ENCODE results near the gene SCLT1. TPM values are rescaled to one million over a fixed set of nuclear protein-coding genes. Genes with fewer than 3 reads are reported as not detected.

Gene SCLT1
- total RNA-seq, 1 experiment from 2014 or later = 15.7 TPM

GRCh38 chr4:128841402-128841801 is 251.9 kb downstream of the SCLT1 start:
- DNase-seq (ENCODE audit: low spot score) = no peak

- no peak for DNase-seq (ENCODE audit: low spot score)
Measured at GRCh38 chr4:128840711-128841318, 252.5 kb downstream of the SCLT1 start.

GRCh38 chr4:128837679-128838078 is 255.7 kb downstream of the SCLT1 start:
- DNase-seq (ENCODE audit: low spot score) = no peak

GRCh38 chr4:128837198-128837597 is 256.1 kb downstream of the SCLT1 start:
- no peak for DNase-seq (ENCODE audit: low spot score)

GRCh38 chr4:128835498-128836222 is 257.7 kb downstream of the SCLT1 start:
- DNase-seq (ENCODE audit: low spot score) = no peak

Other genes starting within 250 kb of the SCLT1 start
- gene C4orf33, start 2.6 kb upstream of the SCLT1 start, total RNA-seq (2014; rRNA removed; shearing (Covaris generic)) = 25.2 and 26.0 TPM in 2 replicates